PC-3 (cell line): ENCODE measurements around the gene TAGAP. TPM values are rescaled to one million over a fixed set of nuclear protein-coding genes. Genes with fewer than 3 reads are reported as not detected.

ENCODE experiments used
- ATAC-seq: fragments of 200-7000 bp; cut with Tn5 transposase; 2 replicates; pipeline ENCODE4 v1.9.1; 2020; ENCODE audit warnings: mild to moderate bottlenecking, moderate library complexity
- BruUV-seq: library from RNA; stranded (reverse); fragments of 400-500 nt; replicated peaks from 2 replicates; lab custom pipeline; 2021; lab: Mats Ljungman, UMichigan
- CTCF ChIA-PET: fragments of 300-600 bp; sonication (Branson Sonifier 250); formaldehyde crosslinking; loops from one replicate; lab custom pipeline; 2022; ENCODE audit warnings: antibody characterized with exemption; lab: Charles Lee
- POLR2A ChIA-PET: fragments of 300-600 bp; sonication (Branson Sonifier 250); formaldehyde crosslinking; loops from one replicate; lab custom pipeline; 2022; ENCODE audit warnings: antibody characterized with exemption; ENCODE audit not compliant: unreplicated experiment; lab: Charles Lee
- DNase-seq: peaks from one replicate; pipeline ENCODE4 v3.0.0-alpha.2; 2015
- H2AFZ ChIP-seq: fragments of 300-600 bp; sonication (generic); 2 replicates; pipeline ENCODE4 v1.6.0; 2016; ENCODE audit warnings: antibody characterized with exemption, low read length
- H3F3A ChIP-seq: fragments of 300-600 bp; sonication (generic); one replicate; pipeline ENCODE4 v1.6.0; 2017; ENCODE audit warnings: antibody characterized with exemption, low read length, control low read depth, mild to moderate bottlenecking; ENCODE audit not compliant: unreplicated experiment
- H3K27ac ChIP-seq: fragments of 300-600 bp; sonication (generic); 2 replicates; pipeline ENCODE4 v1.5.1; 2016; ENCODE audit warnings: mild to moderate bottlenecking, low read length
- H3K27me3 ChIP-seq: fragments of 300-600 bp; sonication (generic); 2 replicates; pipeline ENCODE4 v1.6.1; 2016; ENCODE audit warnings: low read length, mixed read lengths
- H3K36me3 ChIP-seq: fragments of 300-600 bp; sonication (generic); 2 replicates; pipeline ENCODE4 v1.6.1; 2016; ENCODE audit warnings: low read depth, mixed run types, low read length, mixed read lengths
- H3K4me1 ChIP-seq: fragments of 300-600 bp; sonication (generic); 2 replicates; pipeline ENCODE4 v1.5.1; 2016; ENCODE audit warnings: low read length; ENCODE audit not compliant: insufficient read depth
- H3K4me2 ChIP-seq: fragments of 300-600 bp; sonication (generic); 2 replicates; pipeline ENCODE4 v1.6.0; 2016; ENCODE audit warnings: low read length
- H3K4me3 ChIP-seq: fragments of 300-600 bp; sonication (generic); 2 replicates; pipeline ENCODE4 v1.5.1; 2016; ENCODE audit warnings: mild to moderate bottlenecking, low read length, mixed read lengths
- H3K79me2 ChIP-seq: fragments of 300-600 bp; sonication (generic); 2 replicates; pipeline ENCODE4 v1.6.1; 2017; ENCODE audit warnings: low read length, mixed read lengths
- H3K9ac ChIP-seq: fragments of 300-600 bp; sonication (generic); 2 replicates; pipeline ENCODE4 v1.6.0; 2016; ENCODE audit warnings: mild to moderate bottlenecking, low read length
- H3K9me2 ChIP-seq: fragments of 300-600 bp; sonication (generic); replicated peaks from 2 replicates; pipeline ENCODE4 v1.6.1; 2016; ENCODE audit warnings: mixed run types, low read length, mixed read lengths
- H3K9me3 ChIP-seq: fragments of 300-600 bp; sonication (generic); 2 replicates; pipeline ENCODE4 v1.6.1; 2016; ENCODE audit warnings: low read length, mixed read lengths
- H4K20me1 ChIP-seq: fragments of 300-600 bp; sonication (generic); 2 replicates; pipeline ENCODE4 v1.6.1; 2016; ENCODE audit warnings: low read length, mixed read lengths
- EZH2 ChIP-seq: fragments of 300-600 bp; sonication (generic); IDR thresholded peaks from one replicate; pipeline ENCODE4 v1.6.1; 2017; ENCODE audit warnings: antibody characterized with exemption, mild to moderate bottlenecking, low read length; ENCODE audit not compliant: unreplicated experiment
- EZH2phosphoT487 ChIP-seq: fragments of 300-600 bp; sonication (generic); IDR thresholded peaks from 2 replicates; pipeline ENCODE4 v1.6.1; 2018; ENCODE audit warnings: mild to moderate bottlenecking, antibody characterized with exemption, low read length, borderline replicate concordance
- intact Hi-C: fragments of 100-400 bp; cut with micrococcal nuclease; formaldehyde crosslinking; loops from 2 replicates; pipeline ENCODE4 v1.9.0; 2023
- total RNA-seq: library from RNA; depleted of rRNA; stranded (reverse); fragments of >200 nt; gene quantifications from 2 replicates; pipeline ENCODE4 v1.2.3, GENCODE V29; 2014
- TF ChIP-seq, protein P1 (sequence below): fragments of 300-600 bp; sonication (generic); conservative IDR thresholded peaks from 2 replicates; pipeline ENCODE4 v1.5.1; 2017; ENCODE audit warnings: antibody characterized with exemption, low read depth, mild to moderate bottlenecking, low read length

TAGAP gene
- total RNA-seq, 1 experiment from 2014 or later = not detected

DNA sequence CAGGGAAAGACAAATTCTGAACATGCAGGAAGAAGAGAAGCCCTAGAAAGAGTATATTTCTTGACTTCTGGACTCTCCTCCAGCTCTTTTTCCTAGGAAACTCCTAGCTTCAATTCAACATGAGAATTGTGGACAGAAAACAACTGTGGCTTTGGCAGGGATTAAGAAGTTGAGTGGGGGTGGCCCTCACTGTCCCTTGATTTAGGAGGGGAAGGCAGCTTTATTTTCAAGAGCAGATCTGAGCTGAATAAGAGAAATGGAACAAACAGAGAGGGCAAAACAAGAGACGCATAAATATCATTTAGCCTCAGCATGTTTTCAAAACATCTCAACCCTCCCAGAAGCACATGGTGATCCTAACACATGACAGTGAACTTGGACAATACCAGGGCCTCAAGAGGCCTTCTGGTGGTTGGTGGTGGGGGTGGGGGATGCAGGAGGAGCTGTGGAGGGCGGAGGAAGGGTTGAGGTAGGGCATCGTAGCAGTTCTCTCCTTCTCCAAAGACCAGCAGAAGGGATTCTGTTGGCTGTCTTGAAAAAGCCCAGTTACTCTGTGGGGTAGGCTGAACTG lies 21.1 kb upstream of the TAGAP start:
- no TSS peak for BruUV-seq
- no peak overlapping the region for H3K9ac ChIP-seq
- POLR2A ChIA-PET = interaction anchor here (0.6 kb wide), 1 partner anchor 955 kb away, joined by 4 read pairs; no protein-coding TSS in a partner anchor

GRCh38 chr6:159065091-159065490 lies 20.3 kb upstream of the TAGAP start:
- Histone ChIP-seq H3K36me3 (no peaks in the 10 kb centered on the region), H3K4me2 (no peak overlapping the region), H3K27me3 (peaks cover 98% of the 10 kb centered on the region), H3K4me3 (no peak overlapping the region), H3K79me2 (no peaks in the 10 kb centered on the region), H2AFZ (no peak overlapping the region), H3K9me3 (no peaks in the 10 kb centered on the region), H3K27ac (no peak overlapping the region), H3K9me2 (no peaks in the 10 kb centered on the region), H4K20me1 (no peaks in the 10 kb centered on the region), H3K4me1 (no peaks in the 10 kb centered on the region), H3F3A (no peaks in the 10 kb centered on the region), H3K9ac (no peak overlapping the region)
- intact Hi-C loops = no loop called here
- POLR2A ChIA-PET = interaction anchor here (0.6 kb wide), 1 partner anchor 954 kb away, joined by 4 read pairs; no protein-coding TSS in a partner anchor
- ATAC-seq = no peak
- no peak for DNase-seq
- TF ChIP-seq EZH2phosphoT487 (no peak), EZH2 (no peak)
- TF ChIP-seq, protein P1, sequence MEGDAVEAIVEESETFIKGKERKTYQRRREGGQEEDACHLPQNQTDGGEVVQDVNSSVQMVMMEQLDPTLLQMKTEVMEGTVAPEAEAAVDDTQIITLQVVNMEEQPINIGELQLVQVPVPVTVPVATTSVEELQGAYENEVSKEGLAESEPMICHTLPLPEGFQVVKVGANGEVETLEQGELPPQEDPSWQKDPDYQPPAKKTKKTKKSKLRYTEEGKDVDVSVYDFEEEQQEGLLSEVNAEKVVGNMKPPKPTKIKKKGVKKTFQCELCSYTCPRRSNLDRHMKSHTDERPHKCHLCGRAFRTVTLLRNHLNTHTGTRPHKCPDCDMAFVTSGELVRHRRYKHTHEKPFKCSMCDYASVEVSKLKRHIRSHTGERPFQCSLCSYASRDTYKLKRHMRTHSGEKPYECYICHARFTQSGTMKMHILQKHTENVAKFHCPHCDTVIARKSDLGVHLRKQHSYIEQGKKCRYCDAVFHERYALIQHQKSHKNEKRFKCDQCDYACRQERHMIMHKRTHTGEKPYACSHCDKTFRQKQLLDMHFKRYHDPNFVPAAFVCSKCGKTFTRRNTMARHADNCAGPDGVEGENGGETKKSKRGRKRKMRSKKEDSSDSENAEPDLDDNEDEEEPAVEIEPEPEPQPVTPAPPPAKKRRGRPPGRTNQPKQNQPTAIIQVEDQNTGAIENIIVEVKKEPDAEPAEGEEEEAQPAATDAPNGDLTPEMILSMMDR = no peak
- CTCF ChIA-PET = interaction anchor here (0.7 kb wide), 1 partner anchor 419 kb away, joined by 3 read pairs; no protein-coding TSS in a partner anchor
- BruUV-seq = no TSS peak

More for the DNA sequence above, 21.1 kb upstream of the TAGAP start:
- H3K4me1 ChIP-seq = no peaks in the 10 kb centered on the region
- no peaks in the 10 kb centered on the region for H3F3A ChIP-seq
- no peak overlapping the region for H3K27ac ChIP-seq
- ATAC-seq (no peak), DNase-seq (no peak)
- no peak overlapping the region for H2AFZ ChIP-seq
- no peaks in the 10 kb centered on the region for H3K9me2 ChIP-seq
- no peaks in the 10 kb centered on the region for H3K9me3 ChIP-seq
- peaks cover 92% of the 10 kb centered on the region for H3K27me3 ChIP-seq
- no peaks in the 10 kb centered on the region for H3K79me2 ChIP-seq
- no peak overlapping the region for H3K4me2 ChIP-seq
- H3K4me3 ChIP-seq = no peak overlapping the region
- intact Hi-C loops = no loop called here
- TF ChIP-seq, protein P1 = no peak
- TF ChIP-seq EZH2 (no peak), EZH2phosphoT487 (no peak)
- H3K36me3 ChIP-seq = no peaks in the 10 kb centered on the region
- CTCF ChIA-PET = no interaction called here
- H4K20me1 ChIP-seq = no peaks in the 10 kb centered on the region

DNA sequence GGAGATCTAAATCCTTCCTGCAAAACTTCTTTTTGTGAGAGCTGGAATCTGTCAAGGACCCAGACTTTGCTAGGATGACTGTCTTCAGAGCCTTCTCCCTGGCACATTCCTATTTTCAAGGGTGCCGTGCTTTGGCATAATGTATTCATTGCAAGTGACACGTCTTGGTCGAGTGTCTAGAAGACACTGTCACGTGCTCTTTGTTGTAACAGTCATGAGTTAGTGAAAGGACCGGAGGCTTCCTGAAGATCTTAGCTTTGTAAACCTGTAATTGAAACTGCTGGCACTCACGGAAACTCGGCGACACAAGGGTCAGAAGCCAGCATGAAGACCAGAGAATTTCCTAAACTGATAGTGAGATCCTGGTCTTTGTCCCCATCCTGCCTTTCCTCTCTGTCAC lies 19.7 kb upstream of the TAGAP start:
- Histone ChIP-seq H3F3A (no peaks in the 10 kb centered on the region), H2AFZ (no peak overlapping the region), H4K20me1 (no peaks in the 10 kb centered on the region), H3K4me2 (no peak overlapping the region), H3K27ac (no peak overlapping the region), H3K27me3 (peaks cover 98% of the 10 kb centered on the region), H3K9me2 (no peaks in the 10 kb centered on the region), H3K9me3 (no peaks in the 10 kb centered on the region), H3K4me3 (no peak overlapping the region), H3K36me3 (no peaks in the 10 kb centered on the region), H3K4me1 (no peaks in the 10 kb centered on the region), H3K9ac (no peak overlapping the region), H3K79me2 (no peaks in the 10 kb centered on the region)
- CTCF ChIA-PET = no interaction called here
- POLR2A ChIA-PET = no interaction called here
- intact Hi-C loops = no loop called here
- BruUV-seq = no TSS peak
- ATAC-seq (no peak), DNase-seq (no peak)
- TF ChIP-seq, protein P1 = no peak
- TF ChIP-seq EZH2phosphoT487 (no peak), EZH2 (no peak)
